Stomach (tissue), 9 donors: ENCODE data around the gene GRK4. TPM values are rescaled to one million over a fixed set of nuclear protein-coding genes. Genes with fewer than 3 reads are reported as not detected.

Experiments used
- DNase-seq, 2 donors: peaks; one replicate each; pipeline versions ENCODE4 v3.0.0 to v3.0.0-alpha.2; 2013 to 2019
- H3K27ac ChIP-seq, 5 donors: fragments of 200-600 bp in 4 of 5; sonication (generic) in 4 of 5; one replicate each; pipeline ENCODE4 v1.5.1; 2013 to 2019; ENCODE audit warnings: mild to moderate bottlenecking in 1 of 5, moderate library complexity in 1 of 5
- H3K27me3 ChIP-seq, 3 donors: fragments of 200-600 bp; sonication (generic); one replicate each; pipeline ENCODE4 v1.5.1; 2017 to 2019; ENCODE audit warnings: mixed run types in 1 of 3
- H3K36me3 ChIP-seq, 4 donors: fragments of 200-600 bp; sonication (generic); 1 replicate in 3 of 4; 2 replicates in 1 of 4; pipeline ENCODE4 v1.5.1; 2016 to 2019
- H3K4me1 ChIP-seq, 4 donors: fragments of 200-600 bp; sonication (generic); one replicate each; pipeline ENCODE4 v1.5.1; 2016 to 2019
- H3K4me3 ChIP-seq, 4 donors: fragments of 200-600 bp; sonication (generic) in 3 of 4; one replicate each; pipeline ENCODE4 v1.5.1; 2016 to 2019; ENCODE audit warnings: mild to moderate bottlenecking in 1 of 4
- H3K9me3 ChIP-seq, 4 donors: fragments of 200-600 bp; sonication (generic); one replicate each; pipeline ENCODE4 v1.5.1; 2016 to 2019
- CTCF ChIP-seq, 7 experiments: fragments of 450-650 bp in 4 of 7; fragments of 200-600 bp in 3 of 7; sonication (generic) in 3 of 7; IDR thresholded peaks; one replicate each; pipeline ENCODE4 v1.5.1; 2016 to 2019; ENCODE audit warnings: antibody characterized with exemption in 7 of 7, control low read depth in 2 of 7, mild to moderate bottlenecking in 1 of 7
- EP300 ChIP-seq: sonication (generic); formaldehyde crosslinking; IDR thresholded peaks from one replicate; pipeline ENCODE4 v1.6.1; 2017; ENCODE audit warnings: antibody characterized with exemption
- POLR2A ChIP-seq, 4 donors: fragments of 450-650 bp; IDR thresholded peaks; one replicate each; pipeline ENCODE4 v1.6.1; 2016; ENCODE audit warnings: antibody characterized with exemption in 4 of 4, control low read depth in 2 of 4, mild to moderate bottlenecking in 1 of 4, moderate library complexity in 1 of 4
- POLR2AphosphoS5 ChIP-seq, 3 donors: sonication (generic); formaldehyde crosslinking; IDR thresholded peaks; one replicate each; pipeline ENCODE4 v1.6.1; 2016; ENCODE audit warnings: antibody characterized with exemption in 3 of 3
- WGBS, 5 donors: extraction: QIAGEN DNeasy Blood & Tissue Kit in 3 of 5; methylation state at CpG; one replicate each; pipeline versions ENCODE4 v1.1.5 to v1.1.7; 2013 to 2018; 5-methylcytosine and 5-hydroxymethylcytosine counted together
- intact Hi-C: fragments of 100-400 bp; cut with DNase I; formaldehyde crosslinking; loops from one replicate; pipeline ENCODE4 v1.15.1; 2023; ENCODE audit warnings: low total_unique reads
- polyA plus RNA-seq, 3 donors: library from polyadenylated mRNA; stranded (reverse); fragments of 200-250 nt; gene quantifications; one replicate each; pipeline ENCODE4 v1.2.3, GENCODE V29; 2013
- total RNA-seq, 5 donors: library from RNA; depleted of rRNA; stranded (reverse); fragments of >200 nt; gene quantifications; one replicate each; pipeline versions ENCODE4 v1.1.0 to v1.2.3, GENCODE V29; 2014 to 2016
- donor health status: healthy with polysubstance abuse.
- donor health status: Bipolar disorder and iron deficiency.
- donor health status: healthy.

The GRK4 gene
- total and polyA plus RNA-seq, 8 donors: 0.58 to 11.9 (median 5.1) TPM

DNA sequence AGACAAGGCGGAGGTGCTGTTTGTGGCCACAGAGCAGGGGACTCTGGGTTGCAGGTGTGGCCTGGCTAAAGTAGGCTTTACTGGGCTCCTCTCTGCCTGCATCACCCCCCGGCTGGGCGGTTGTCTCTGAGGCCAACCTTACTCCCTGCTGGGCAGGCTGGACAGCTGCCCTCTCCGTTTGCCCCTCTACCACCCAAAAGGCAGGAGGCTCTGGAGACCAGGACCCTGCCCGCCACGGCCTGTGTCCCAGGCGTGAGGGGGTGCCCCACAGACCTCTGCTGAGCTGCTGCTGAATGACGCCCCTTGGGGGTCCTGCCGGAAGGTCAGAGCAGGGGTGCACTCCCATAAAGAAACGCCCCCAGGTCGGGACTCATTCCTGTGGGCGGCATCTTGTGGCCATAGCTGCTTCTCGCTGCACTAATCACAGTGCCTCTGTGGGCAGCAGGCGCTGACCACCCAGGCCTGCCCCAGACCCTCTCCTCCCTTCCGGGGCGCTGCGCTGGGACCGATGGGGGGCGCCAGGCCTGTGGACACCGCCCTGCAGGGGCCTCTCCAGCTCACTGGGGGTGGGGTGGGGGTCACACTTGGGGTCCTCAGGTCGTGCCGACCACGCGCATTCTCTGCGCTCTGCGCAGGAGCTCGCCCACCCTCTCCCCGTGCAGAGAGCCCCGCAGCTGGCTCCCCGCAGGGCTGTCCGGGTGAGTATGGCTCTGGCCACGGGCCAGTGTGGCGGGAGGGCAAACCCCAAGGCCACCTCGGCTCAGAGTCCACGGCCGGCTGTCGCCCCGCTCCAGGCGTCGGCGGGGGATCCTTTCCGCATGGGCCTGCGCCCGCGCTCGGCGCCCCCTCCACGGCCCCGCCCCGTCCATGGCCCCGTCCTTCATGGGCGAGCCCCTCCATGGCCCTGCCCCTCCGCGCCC lies 110.0 kb downstream of the GRK4 start:
- Histone ChIP-seq H3K36me3 (no peaks in the 10 kb centered on the region), H3K4me3 (peak overlapping the region; percentile 77 to 98 (median 93)), H3K27me3 (no peaks in the 10 kb centered on the region), H3K9me3 (no peaks in the 10 kb centered on the region), H3K27ac (peak overlapping the region; percentile 79 to 94 (median 90)), H3K4me1 (peaks cover 17 to 44% (median 39%) of the 10 kb centered on the region in 4 donors)
- WGBS, 5 donors: 7 to 23% (median 14%) methylated on average over 16 to 54 of the region's 54 CpGs
- no peak for DNase-seq
- intact Hi-C loops: no loop called here
- TF ChIP-seq POLR2AphosphoS5 (IDR thresholded peaks at IDR 0.05): peak in 2 of 3 donors; percentile 30 to 45
- TF ChIP-seq POLR2A (IDR thresholded peaks at IDR 0.05): no peak
- peak in 1 of 7 experiments; percentile 19 for TF ChIP-seq CTCF (IDR thresholded peaks at IDR 0.05)

DNA sequence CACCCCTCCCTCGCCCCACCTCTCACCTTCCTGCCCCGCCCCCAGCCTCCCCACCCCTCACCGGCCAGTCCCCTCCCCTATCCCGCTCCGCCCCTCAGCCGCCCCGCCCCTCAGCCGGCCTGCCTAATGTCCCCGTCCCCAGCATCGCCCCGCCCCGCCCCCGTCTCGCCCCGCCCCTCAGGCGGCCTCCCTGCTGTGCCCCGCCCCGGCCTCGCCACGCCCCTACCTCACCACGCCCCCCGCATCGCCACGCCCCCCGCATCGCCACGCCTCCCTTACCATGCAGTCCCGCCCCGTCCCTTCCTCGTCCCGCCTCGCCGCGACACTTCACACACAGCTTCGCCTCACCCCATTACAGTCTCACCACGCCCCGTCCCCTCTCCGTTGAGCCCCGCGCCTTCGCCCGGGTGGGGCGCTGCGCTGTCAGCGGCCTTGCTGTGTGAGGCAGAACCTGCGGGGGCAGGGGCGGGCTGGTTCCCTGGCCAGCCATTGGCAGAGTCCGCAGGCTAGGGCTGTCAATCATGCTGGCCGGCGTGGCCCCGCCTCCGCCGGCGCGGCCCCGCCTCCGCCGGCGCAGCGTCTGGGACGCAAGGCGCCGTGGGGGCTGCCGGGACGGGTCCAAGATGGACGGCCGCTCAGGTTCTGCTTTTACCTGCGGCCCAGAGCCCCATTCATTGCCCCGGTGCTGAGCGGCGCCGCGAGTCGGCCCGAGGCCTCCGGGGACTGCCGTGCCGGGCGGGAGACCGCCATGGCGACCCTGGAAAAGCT lies 110.9 kb downstream of the GRK4 start, which contains the start of the genes HTT and HTT-AS:
HTT (plus strand) TSS at position 604 of the 768 bp plus-strand sequence; CDS start at position 749, 145 bp downstream.
HTT-AS (minus strand) TSS at position 461 of the 768 bp plus-strand sequence.
- intact Hi-C loops: no loop called here
- TF ChIP-seq CTCF (IDR thresholded peaks at IDR 0.05) (peak in 2 of 7 experiments; percentile 7 to 11), POLR2AphosphoS5 (IDR thresholded peaks at IDR 0.05) (peak in 2 of 3 donors; percentile 78), POLR2A (IDR thresholded peaks at IDR 0.05) (peak in 1 of 4 donors; percentile 32), EP300 (no peak)
- H3K36me3 ChIP-seq: no peaks in the 10 kb centered on the region
- no peaks in the 10 kb centered on the region for H3K27me3 ChIP-seq
- peaks cover 17 to 51% (median 41%) of the 10 kb centered on the region in 4 donors for H3K4me1 ChIP-seq
- DNase-seq: peak; percentile 98
- H3K27ac ChIP-seq: peak within 1 kb of the TSS; percentile 89 to 94 (median 91)
- no peaks in the 10 kb centered on the region for H3K9me3 ChIP-seq
- 1 to 2% (median 2%) methylated on average over 11 to 79 of the region's 81 CpGs for WGBS, 5 donors
- peak within 1 kb of the TSS; percentile 77 to 98 (median 93) for H3K4me3 ChIP-seq

DNA sequence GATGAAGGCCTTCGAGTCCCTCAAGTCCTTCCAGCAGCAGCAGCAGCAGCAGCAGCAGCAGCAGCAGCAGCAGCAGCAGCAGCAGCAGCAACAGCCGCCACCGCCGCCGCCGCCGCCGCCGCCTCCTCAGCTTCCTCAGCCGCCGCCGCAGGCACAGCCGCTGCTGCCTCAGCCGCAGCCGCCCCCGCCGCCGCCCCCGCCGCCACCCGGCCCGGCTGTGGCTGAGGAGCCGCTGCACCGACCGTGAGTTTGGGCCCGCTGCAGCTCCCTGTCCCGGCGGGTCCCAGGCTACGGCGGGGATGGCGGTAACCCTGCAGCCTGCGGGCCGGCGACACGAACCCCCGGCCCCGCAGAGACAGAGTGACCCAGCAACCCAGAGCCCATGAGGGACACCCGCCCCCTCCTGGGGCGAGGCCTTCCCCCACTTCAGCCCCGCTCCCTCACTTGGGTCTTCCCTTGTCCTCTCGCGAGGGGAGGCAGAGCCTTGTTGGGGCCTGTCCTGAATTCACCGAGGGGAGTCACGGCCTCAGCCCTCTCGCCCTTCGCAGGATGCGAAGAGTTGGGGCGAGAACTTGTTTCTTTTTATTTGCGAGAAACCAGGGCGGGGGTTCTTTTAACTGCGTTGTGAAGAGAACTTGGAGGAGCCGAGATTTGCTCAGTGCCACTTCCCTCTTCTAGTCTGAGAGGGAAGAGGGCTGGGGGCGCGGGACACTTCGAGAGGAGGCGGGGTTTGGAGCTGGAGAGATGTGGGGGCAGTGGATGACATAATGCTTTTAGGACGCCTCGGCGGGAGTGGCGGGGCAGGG lies 111.7 kb downstream of the GRK4 start:
- 0 to 1% (median 0%) methylated on average over 21 to 60 of the region's 60 CpGs for WGBS, 5 donors

DNA sequence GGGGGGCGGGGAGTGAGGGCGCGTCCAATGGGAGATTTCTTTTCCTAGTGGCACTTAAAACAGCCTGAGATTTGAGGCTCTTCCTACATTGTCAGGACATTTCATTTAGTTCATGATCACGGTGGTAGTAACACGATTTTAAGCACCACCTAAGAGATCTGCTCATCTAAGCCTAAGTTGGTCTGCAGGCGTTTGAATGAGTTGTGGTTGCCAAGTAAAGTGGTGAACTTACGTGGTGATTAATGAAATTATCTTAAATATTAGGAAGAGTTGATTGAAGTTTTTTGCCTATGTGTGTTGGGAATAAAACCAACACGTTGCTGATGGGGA lies 112.2 kb downstream of the GRK4 start:
- no peak for TF ChIP-seq POLR2AphosphoS5 (IDR thresholded peaks at IDR 0.05)
- no peak for TF ChIP-seq CTCF (IDR thresholded peaks at IDR 0.05)
- TF ChIP-seq POLR2A (IDR thresholded peaks at IDR 0.05): no peak
- TF ChIP-seq EP300: no peak
- Histone ChIP-seq H3K4me1 (peaks cover 17 to 59% (median 45%) of the 10 kb centered on the region in 4 donors), H3K4me3 (peak overlapping the region; percentile 77 to 98 (median 93)), H3K36me3 (no peaks in the 10 kb centered on the region), H3K27ac (peak overlapping the region in 4 of 5 donors; percentile 89 to 94 (median 91)), H3K27me3 (no peaks in the 10 kb centered on the region), H3K9me3 (no peaks in the 10 kb centered on the region)
- 0 to 1% (median 1%) methylated on average over 6 to 8 of the region's 8 CpGs for WGBS, 5 donors
- intact Hi-C loops: no loop called here
- DNase-seq: no peak

More for the DNA sequence above, 111.7 kb downstream of the GRK4 start:
- Histone ChIP-seq H3K4me1 (peaks cover 17 to 59% (median 45%) of the 10 kb centered on the region in 4 donors), H3K27ac (peak overlapping the region; percentile 89 to 94 (median 91)), H3K36me3 (no peaks in the 10 kb centered on the region), H3K9me3 (no peaks in the 10 kb centered on the region), H3K27me3 (no peaks in the 10 kb centered on the region), H3K4me3 (peak overlapping the region; percentile 77 to 98 (median 93))
- TF ChIP-seq POLR2AphosphoS5 (IDR thresholded peaks at IDR 0.05): no peak
- DNase-seq: peak; percentile 42 to 91
- intact Hi-C loops: no loop called here
